PC-3 (cell line): ENCODE measurements around the gene MC1R.

ENCODE experiments used
- EZH2 ChIP-seq: fragments of 300-600 bp; sonication (generic); IDR thresholded peaks from one replicate; pipeline ENCODE4 v1.6.1; 2017; ENCODE audit warnings: antibody characterized with exemption, mild to moderate bottlenecking, low read length; ENCODE audit not compliant: unreplicated experiment
- EZH2phosphoT487 ChIP-seq: fragments of 300-600 bp; sonication (generic); IDR thresholded peaks from 2 replicates; pipeline ENCODE4 v1.6.1; 2018; ENCODE audit warnings: mild to moderate bottlenecking, antibody characterized with exemption, low read length, borderline replicate concordance
- TF ChIP-seq, protein P1 (sequence below): fragments of 300-600 bp; sonication (generic); conservative IDR thresholded peaks from 2 replicates; pipeline ENCODE4 v1.5.1; 2017; ENCODE audit warnings: antibody characterized with exemption, low read depth, mild to moderate bottlenecking, low read length

DNA sequence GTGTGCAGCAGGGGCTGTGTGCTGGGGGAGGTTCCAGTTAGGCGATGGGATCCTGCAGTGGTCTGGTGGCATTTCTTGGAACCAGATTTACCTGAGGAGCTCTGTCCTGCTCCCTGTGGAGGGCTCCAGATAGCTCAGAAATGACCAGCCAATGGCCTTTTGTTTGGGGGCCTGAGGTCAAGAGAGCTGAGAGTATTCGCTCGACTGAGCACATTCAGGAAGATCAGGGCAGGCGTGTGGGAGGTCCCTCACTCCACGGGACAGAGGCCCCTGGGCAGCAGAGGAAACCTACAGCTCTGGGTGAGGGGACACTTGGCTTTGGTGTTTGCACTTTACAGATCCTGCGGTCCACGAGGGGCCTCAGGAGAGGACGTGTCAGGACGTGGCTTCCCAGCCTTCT lies 48.1 kb downstream of the MC1R start:
- TF ChIP-seq, protein P1, sequence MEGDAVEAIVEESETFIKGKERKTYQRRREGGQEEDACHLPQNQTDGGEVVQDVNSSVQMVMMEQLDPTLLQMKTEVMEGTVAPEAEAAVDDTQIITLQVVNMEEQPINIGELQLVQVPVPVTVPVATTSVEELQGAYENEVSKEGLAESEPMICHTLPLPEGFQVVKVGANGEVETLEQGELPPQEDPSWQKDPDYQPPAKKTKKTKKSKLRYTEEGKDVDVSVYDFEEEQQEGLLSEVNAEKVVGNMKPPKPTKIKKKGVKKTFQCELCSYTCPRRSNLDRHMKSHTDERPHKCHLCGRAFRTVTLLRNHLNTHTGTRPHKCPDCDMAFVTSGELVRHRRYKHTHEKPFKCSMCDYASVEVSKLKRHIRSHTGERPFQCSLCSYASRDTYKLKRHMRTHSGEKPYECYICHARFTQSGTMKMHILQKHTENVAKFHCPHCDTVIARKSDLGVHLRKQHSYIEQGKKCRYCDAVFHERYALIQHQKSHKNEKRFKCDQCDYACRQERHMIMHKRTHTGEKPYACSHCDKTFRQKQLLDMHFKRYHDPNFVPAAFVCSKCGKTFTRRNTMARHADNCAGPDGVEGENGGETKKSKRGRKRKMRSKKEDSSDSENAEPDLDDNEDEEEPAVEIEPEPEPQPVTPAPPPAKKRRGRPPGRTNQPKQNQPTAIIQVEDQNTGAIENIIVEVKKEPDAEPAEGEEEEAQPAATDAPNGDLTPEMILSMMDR, result no peak
- TF ChIP-seq EZH2 (no peak), EZH2phosphoT487 (no peak)
